IPS DF 6.9 (cell line): ENCODE data around the gene APRT.

Experiments
- DNase-seq: peaks from one replicate; pipeline ENCODE4 v3.0.0-alpha.2; 2013; ENCODE audit warnings: low read depth, low spot score
- H3K27ac ChIP-seq: one replicate; pipeline ENCODE4 v1.5.1; 2013; ENCODE audit warnings: low read length, control low read depth
- H3K27me3 ChIP-seq: 2 replicates; pipeline ENCODE4 v1.6.1; 2013; ENCODE audit warnings: mild to moderate bottlenecking, low read length; ENCODE audit not compliant: control insufficient read depth, insufficient read depth
- H3K36me3 ChIP-seq: 2 replicates; pipeline ENCODE4 v1.6.1; 2013; ENCODE audit warnings: low read length; ENCODE audit not compliant: control insufficient read depth, insufficient read depth
- H3K4me1 ChIP-seq: 2 replicates; pipeline ENCODE4 v1.6.1; 2013; ENCODE audit warnings: low read length; ENCODE audit not compliant: control insufficient read depth, insufficient read depth
- H3K4me3 ChIP-seq: 2 replicates; pipeline ENCODE4 v1.5.1; 2013; ENCODE audit warnings: mild to moderate bottlenecking, low read length
- H3K9me3 ChIP-seq: 2 replicates; pipeline ENCODE4 v1.6.1; 2013; ENCODE audit warnings: low read length, inconsistent platforms; ENCODE audit not compliant: control insufficient read depth, insufficient read depth
- WGBS: extraction: QIAGEN DNeasy Blood & Tissue Kit; methylation state at CpG from one replicate; pipeline ENCODE4 v1.1.7; 2013; ENCODE audit warnings: mixed read lengths, missing lambda C conversion rate; ENCODE audit not compliant: insufficient read length, insufficient coverage; 5-methylcytosine and 5-hydroxymethylcytosine counted together

APRT gene

DNA sequence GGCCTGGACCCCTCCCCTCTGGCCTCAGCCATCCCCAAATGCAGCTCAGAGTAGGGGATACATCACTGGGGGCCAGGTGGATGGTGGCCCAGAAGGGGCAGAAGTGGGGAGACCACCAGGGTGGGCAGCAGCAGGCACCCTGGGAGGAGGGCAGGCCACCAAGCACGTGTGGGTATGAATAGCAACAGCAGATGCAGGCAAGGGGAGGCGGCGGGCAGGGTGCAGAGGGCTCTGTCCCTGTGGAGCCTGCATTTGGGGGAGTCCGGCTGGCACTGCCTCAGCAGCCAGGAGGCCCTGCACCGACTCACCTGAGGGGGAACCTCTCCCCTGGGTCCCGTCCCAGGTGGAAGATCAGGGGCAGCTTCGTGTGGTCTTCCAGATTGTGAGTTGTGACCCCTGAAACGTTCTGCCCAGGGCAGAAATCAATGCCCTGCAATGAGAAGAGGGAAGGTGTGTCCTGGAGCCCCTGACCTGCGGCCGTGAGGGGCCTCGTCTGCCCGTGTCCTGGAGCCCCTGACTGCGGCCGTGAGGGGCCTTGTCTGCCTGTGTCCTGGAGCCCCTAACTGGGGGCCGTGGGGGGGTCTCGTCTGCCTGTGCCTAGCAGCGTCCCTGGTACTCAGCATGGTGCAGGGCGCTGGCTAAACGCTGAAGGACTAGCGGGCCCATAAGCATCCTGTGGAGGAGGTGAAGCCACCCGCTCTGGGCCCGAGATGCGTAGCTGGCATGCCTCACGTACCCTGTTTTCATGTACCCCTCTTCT lies 10.7 kb upstream of the APRT start:
- Histone ChIP-seq H3K27me3 (no peaks in the 10 kb centered on the region), H3K4me1 (no peaks in the 10 kb centered on the region), H3K27ac (no peak overlapping the region), H3K9me3 (no peaks in the 10 kb centered on the region), H3K4me3 (no peak overlapping the region), H3K36me3 (no peaks in the 10 kb centered on the region; the same call in 1 of the 2 replicates)
- DNase-seq = no peak
- WGBS = no CpG with 5 or more reads among the region's 24 CpGs

DNA sequence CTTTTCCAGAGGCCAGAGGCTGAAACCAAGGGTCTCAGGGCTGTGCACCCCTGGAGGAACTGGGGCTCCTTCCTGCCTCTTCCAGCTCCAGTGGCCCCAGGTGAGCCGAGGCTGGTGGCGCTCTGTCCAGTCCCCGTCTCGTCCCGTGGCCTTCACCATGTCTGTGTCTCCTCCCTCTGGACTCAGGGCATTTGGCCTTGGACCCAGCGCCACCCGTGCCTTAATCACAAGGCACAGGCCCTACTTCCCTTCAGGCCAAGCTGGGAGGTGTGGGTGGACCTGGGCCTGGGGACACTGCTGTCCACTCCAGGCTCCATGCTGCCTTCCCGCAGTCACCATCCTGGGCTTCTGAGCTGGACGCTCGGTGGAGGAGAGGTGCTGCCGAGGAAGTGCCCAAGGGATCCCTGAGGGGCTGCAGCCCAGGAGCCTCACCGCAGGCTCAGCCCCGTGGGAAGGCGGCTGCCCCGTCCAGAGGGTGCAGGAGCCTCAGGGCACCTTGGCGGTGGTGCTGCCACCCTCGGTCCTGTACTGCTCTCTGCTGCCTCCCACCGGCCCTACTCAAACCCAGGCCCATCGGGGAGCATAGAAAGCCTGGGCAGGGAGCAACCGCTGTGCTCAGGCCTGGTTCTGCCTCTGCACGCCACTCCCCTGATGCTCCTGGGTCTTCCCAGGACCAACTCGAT lies 9.6 kb upstream of the APRT start:
- no CpG with 5 or more reads among the region's 22 CpGs for WGBS
- Histone ChIP-seq H3K4me1 (no peaks in the 10 kb centered on the region), H3K27ac (no peak overlapping the region), H3K9me3 (no peaks in the 10 kb centered on the region), H3K4me3 (no peak overlapping the region), H3K27me3 (no peaks in the 10 kb centered on the region), H3K36me3 (no peaks in the 10 kb centered on the region; the same call in 1 of the 2 replicates)
- DNase-seq = no peak

DNA sequence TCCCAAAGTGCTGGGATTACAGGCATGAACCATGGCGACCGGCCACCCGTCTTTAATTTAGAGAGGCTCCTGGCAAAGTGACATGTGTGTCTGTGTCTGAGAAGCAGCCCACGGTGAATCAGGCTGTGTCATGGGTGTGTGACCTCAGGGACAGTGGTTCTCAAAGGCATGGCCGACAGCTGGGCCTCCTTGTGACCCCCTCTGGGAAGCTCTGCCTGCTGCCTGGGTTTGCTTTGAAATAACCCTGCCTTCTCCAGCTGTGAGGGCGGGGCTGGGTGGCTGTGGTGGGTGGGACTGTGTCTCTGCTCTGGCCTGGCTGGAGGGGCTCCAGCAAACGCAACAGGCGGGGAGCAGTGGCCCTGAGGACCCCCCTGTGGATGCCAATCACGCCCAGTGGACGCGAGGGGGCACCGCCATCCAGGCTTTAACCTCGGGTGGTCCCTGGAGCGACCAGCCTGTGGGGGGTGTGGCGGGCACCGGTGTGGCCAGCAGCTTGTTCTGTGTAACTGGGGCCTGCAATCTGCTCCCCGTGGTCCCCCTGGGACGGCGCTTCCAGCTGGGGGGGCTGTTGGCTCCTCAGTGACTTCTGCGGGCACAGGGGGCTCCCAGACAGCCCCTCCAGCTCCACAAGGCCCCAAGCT lies 8.8 kb upstream of the APRT start:
- no peaks in the 10 kb centered on the region for H3K4me1 ChIP-seq
- no CpG with 5 or more reads among the region's 20 CpGs for WGBS

DNA sequence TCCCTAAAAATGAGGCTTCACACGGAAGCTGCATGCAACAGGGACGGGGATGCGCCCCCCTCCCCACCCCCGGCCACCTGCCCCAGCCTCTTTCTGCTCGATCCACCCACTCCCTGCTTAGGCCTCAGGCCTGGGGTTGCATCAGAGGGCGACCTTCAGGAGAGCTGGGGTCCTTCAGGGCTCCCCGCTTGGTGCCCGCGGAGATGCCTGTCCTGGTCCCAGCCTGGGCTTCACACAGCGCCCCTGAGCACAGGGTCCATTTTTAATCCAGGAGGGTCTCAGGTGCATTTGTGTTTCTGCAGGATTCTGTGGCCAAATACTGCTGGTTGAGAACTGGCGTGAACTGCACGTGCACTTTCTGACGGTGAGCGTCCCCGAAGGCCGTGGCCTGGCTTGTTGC lies 7.4 kb upstream of the APRT start:
- Histone ChIP-seq H3K9me3 (no peaks in the 10 kb centered on the region), H3K36me3 (no peaks in the 10 kb centered on the region; the same call in 1 of the 2 replicates), H3K4me3 (no peak overlapping the region), H3K4me1 (no peaks in the 10 kb centered on the region), H3K27me3 (no peaks in the 10 kb centered on the region), H3K27ac (no peak overlapping the region)
- DNase-seq = no peak
- WGBS = no CpG with 5 or more reads among the region's 16 CpGs

More for the DNA sequence above, 8.8 kb upstream of the APRT start:
- no peaks in the 10 kb centered on the region; the same call in 1 of the 2 replicates for H3K36me3 ChIP-seq
- H3K27ac ChIP-seq = no peak overlapping the region
- H3K9me3 ChIP-seq = no peaks in the 10 kb centered on the region
- DNase-seq = no peak
- H3K4me3 ChIP-seq = no peak overlapping the region
- H3K27me3 ChIP-seq = no peaks in the 10 kb centered on the region

DNA sequence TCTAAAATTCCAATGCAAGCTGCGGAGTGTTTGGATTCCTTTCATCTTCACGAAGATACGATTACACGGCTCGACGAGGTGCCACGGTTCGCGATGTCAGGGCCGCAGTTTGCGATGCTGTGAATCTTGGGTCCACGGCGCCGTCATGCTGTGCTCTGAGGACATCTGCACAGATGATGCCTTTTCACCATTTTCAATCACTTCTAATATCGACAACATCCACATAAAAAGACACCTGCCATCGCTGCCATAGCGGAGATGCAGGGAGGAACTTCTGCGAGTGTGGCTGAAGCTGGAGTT lies 6.8 kb upstream of the APRT start:
- no peaks in the 10 kb centered on the region for H3K9me3 ChIP-seq
- no peaks in the 10 kb centered on the region for H3K27me3 ChIP-seq
- WGBS = no CpG with 5 or more reads among the region's 18 CpGs
- no peaks in the 10 kb centered on the region for H3K4me1 ChIP-seq
- no peak for DNase-seq
- H3K27ac ChIP-seq = no peak overlapping the region
- no peak overlapping the region for H3K4me3 ChIP-seq
- no peaks in the 10 kb centered on the region; the same call in 1 of the 2 replicates for H3K36me3 ChIP-seq

DNA sequence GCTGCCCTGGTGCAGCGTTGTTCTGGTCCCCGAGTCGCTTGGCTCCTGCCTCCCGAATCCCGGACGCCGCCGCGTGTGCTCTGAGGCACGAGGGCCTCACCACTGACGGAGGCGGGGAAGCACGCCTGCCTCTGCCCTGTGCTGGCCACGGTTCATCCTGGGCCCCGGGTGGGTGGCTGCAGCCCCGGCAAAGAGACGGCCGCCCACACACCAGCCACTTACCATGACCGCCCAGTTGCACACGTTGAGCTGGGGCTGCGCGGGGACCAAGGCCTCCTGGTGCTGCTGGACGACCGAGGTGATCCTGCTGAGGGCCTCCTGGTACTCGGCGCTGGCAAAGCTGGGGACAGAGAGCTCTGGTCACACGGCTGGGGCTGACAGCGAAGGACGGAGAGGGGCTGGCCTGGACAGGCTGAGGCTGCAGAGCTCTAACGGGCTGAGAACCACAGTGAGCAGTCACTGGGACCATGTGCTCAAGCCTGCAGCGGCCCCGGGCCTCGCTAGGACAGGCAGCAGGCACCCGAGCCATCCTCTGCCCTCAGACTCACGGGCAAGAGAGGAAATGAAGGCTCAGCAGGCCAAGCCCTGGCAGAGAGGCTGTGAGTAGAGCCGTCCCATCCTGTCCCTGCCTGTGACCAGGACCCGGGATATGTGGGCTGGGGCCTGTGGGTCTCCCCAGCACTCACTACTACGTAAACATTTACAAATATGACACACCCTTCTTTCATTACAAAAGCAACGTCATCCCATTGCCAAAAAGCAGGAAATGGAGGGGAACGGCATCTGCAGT lies 6.3 kb upstream of the APRT start:
- no peak for DNase-seq
- Histone ChIP-seq H3K36me3 (no peaks in the 10 kb centered on the region; the same call in 1 of the 2 replicates), H3K27me3 (no peaks in the 10 kb centered on the region), H3K4me1 (no peaks in the 10 kb centered on the region), H3K4me3 (no peak overlapping the region), H3K27ac (no peak overlapping the region), H3K9me3 (no peaks in the 10 kb centered on the region)
- WGBS = no CpG with 5 or more reads among the region's 40 CpGs

DNA sequence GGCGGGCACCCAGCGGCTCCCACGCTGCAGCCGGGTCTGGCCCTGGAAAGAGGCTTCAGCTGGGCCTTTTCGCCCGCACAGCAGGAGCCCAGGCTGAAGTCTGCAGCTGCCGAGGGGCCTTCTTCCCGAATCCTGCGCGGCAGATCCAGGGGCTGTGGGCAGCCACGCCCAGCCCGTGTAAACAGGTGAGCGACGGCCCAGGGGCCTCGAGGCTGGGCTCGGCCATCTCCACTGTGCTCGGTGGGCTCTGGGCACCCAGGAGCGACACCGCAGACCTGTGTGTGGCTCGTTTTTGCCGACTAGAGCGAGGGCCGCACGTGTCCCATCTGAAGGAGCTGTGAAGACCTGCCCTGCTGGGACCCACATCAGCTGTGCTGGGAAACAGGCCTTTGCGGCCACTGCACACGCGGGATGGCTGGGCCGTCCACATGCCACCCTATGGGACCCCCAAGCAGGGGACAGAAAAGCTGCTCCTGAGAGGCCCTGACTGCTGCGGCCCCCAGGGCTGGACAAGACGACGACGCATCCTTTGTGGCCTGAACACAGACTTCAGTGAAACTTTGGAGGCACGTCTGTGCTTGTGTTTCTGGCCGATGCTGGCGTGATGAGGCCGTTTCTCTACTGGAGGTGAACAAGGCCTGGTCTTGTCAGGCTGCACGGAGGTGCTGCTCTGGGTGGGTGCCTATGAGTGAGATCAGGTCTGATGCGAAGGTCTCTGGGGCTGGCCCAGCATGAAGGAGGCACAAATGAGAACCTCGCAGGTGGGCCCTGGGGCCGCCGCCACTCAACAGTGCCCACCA lies 5.2 kb upstream of the APRT start:
- Histone ChIP-seq H3K9me3 (no peaks in the 10 kb centered on the region), H3K27me3 (no peaks in the 10 kb centered on the region), H3K27ac (no peak overlapping the region), H3K4me1 (no peaks in the 10 kb centered on the region), H3K36me3 (no peaks in the 10 kb centered on the region; the same call in 1 of the 2 replicates), H3K4me3 (no peak overlapping the region)
- WGBS = no CpG with 5 or more reads among the region's 41 CpGs
- DNase-seq = no peak

DNA sequence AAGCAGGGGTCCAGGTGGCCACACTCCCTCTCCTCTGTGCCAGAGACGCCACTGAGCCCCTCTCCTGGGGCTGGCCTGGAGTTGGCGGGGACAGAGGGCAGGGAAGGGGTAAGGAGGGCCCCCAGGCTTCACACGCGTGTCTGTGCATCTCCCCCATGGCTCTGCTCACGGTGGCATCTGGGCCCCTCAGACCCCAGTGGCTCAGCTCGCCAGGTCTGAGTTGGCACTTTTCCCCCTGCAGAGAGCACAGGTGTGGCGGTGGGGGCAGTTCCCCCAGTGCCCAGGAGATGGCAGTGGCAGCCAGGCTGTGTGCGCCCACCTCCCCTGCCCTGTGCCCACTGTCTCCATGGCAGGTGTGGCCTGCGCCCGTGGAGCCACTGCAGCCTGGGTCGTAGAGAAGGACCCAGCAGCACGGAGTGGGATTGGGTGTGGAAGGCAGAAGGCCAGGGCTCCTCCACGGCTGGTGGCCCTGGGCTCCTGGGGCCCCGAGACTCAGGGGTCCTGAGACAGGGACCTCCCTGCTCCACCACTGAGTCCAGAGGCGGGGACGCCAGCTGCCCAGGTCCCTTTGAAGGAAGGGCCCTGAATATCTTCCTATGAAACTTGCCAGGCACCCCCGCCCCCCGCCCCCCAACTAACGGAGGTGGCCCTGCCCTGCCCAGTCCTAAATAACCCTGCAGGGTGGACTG lies 4.3 kb upstream of the APRT start:
- DNase-seq = no peak

DNA sequence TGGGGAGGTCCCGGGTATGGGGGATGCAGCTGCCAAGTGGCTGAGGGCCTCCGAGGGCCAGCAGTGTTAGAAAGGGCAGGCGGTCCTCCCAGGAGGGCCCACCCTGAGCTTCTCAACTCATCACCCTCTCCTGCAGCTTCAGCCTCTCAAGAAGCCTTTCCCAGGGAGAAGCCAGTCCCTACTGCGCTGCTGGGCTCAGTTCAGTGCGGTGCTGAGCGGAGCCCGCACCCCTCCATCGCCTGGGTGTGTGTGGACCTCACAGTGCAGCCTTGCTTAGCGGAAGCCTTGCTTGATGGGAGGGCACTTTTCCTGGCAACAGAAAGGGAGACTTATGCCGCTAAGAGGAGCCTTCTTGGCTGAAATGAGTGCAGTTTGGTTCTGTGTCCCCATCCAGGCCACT lies 3.5 kb upstream of the APRT start:
- WGBS = no CpG with 5 or more reads among the region's 10 CpGs
- H3K4me1 ChIP-seq = peaks cover under 1% of the 10 kb centered on the region; the same call in 1 of the 2 replicates
- H3K27ac ChIP-seq = no peak overlapping the region
- DNase-seq = no peak
- no peaks in the 10 kb centered on the region; the same call in 1 of the 2 replicates for H3K36me3 ChIP-seq
- no peak overlapping the region for H3K4me3 ChIP-seq
- H3K9me3 ChIP-seq = no peaks in the 10 kb centered on the region
- H3K27me3 ChIP-seq = no peaks in the 10 kb centered on the region

More for the DNA sequence above, 4.3 kb upstream of the APRT start:
- H3K4me3 ChIP-seq = no peak overlapping the region
- H3K9me3 ChIP-seq = no peaks in the 10 kb centered on the region
- no peak overlapping the region for H3K27ac ChIP-seq
- WGBS = no CpG with 5 or more reads among the region's 19 CpGs
- no peaks in the 10 kb centered on the region for H3K36me3 ChIP-seq
- H3K4me1 ChIP-seq = no peaks in the 10 kb centered on the region
- no peaks in the 10 kb centered on the region for H3K27me3 ChIP-seq
